K562 (cell line): ENCODE measurements around the gene FGF12. TPM values are rescaled to one million over a fixed set of nuclear protein-coding genes. Genes with fewer than 3 reads are reported as not detected.

Experiments
- ATAC-seq: fragments of 200-7000 bp; cut with Tn5 transposase; 3 replicates; pipeline ENCODE4 v1.9.1; 2020; ENCODE audit warnings: moderate library complexity
- BruUV-seq: library from RNA; stranded (reverse); fragments of 400-500 nt; replicated peaks from 2 replicates; lab custom pipeline; 2021; lab: Mats Ljungman, UMichigan
- CTCF ChIA-PET: fragments of 300-600 bp; formaldehyde crosslinking; extraction: SDS; loops from one replicate; lab custom pipeline; 2021; ENCODE audit warnings: low intra/inter-chr PET ratio; lab: Yijun Ruan, JAX
- POLR2A ChIA-PET: fragments of 300-600, 350-650 bp; sonication (Branson Sonifier 250); formaldehyde crosslinking; extraction: SDS; loops from one replicate; lab custom pipeline; 2021; ENCODE audit warnings: antibody characterized with exemption, inconsistent platforms; lab: Yijun Ruan, JAX
- DNase-seq, 4 experiments: peaks; one replicate each; pipeline versions ENCODE4 v3.0.0 to v3.0.0-alpha.2; 2011 to 2018; ENCODE audit warnings: low spot score in 3 of 4, mixed read lengths in 3 of 4; ENCODE audit errors: extremely low read depth in 1 of 4
- FAIRE-seq: peaks from 2 replicates; lab custom pipeline; 2011; peaks lifted over from hg19 to GRCh38; lab: Jason Lieb, UNC
- H2AFZ ChIP-seq: 2 replicates; pipeline ENCODE4 v1.6.0; 2011; ENCODE audit warnings: low read depth, low read length, control low read depth, inconsistent platforms
- H3K27ac ChIP-seq: fragments of 200-600 bp; 3 replicates; pipeline ENCODE4 v1.8.0; 2011; ENCODE audit warnings: low read depth, mild to moderate bottlenecking, control low read depth, inconsistent platforms, low read length, moderate library complexity, mixed read lengths; ENCODE audit errors: extremely low read depth
- H3K27me3 ChIP-seq, 2 experiments: fragments of 300-600 bp in 1 of 2; 2 replicates in 1 of 2; 3 replicates in 1 of 2; pipeline versions ENCODE4 v1.6.0 to v1.8.0; 2011; ENCODE audit warnings: inconsistent platforms in 2 of 2, low read length in 2 of 2, mild to moderate bottlenecking in 1 of 2, mixed read lengths in 1 of 2, moderate library complexity in 1 of 2; ENCODE audit not compliant: control insufficient read depth in 2 of 2, insufficient read depth in 2 of 2
- H3K36me3 ChIP-seq: fragments of 300-600 bp; 3 replicates; pipeline ENCODE4 v1.8.0; 2011; ENCODE audit warnings: mild to moderate bottlenecking, low read length, inconsistent platforms; ENCODE audit not compliant: control insufficient read depth, insufficient read depth
- H3K4me1 ChIP-seq, 2 experiments: fragments of 200-600 bp in 1 of 2; replicated peaks in 1 of 2; 2 replicates in 1 of 2; 3 replicates in 1 of 2; pipeline versions ENCODE4 v1.5.1 to v1.8.0; 2011; ENCODE audit warnings: inconsistent platforms in 2 of 2, low read length in 2 of 2, mild to moderate bottlenecking in 1 of 2, mixed read lengths in 1 of 2, moderate library complexity in 1 of 2; ENCODE audit not compliant: control insufficient read depth in 2 of 2, insufficient read depth in 2 of 2
- H3K4me2 ChIP-seq: 2 replicates; pipeline ENCODE4 v1.6.1; 2011; ENCODE audit warnings: low read length, control low read depth, inconsistent platforms, mixed read lengths; ENCODE audit not compliant: insufficient read depth
- H3K4me3 ChIP-seq: fragments of 200-600 bp; sonication (generic), shearing (Covaris generic); 2 replicates; pipeline ENCODE4 v1.5.1; 2016; ENCODE audit warnings: control low read depth, inconsistent platforms
- H3K79me2 ChIP-seq: fragments of 200-600 bp; 3 replicates; pipeline ENCODE4 v1.8.0; 2011; ENCODE audit warnings: low read length, inconsistent platforms; ENCODE audit not compliant: control insufficient read depth, insufficient read depth
- H3K9ac ChIP-seq, 2 experiments: 2 replicates each; pipeline versions ENCODE4 v1.6.0 to v1.6.1; 2011; ENCODE audit warnings: low read depth in 2 of 2, low read length in 2 of 2, control low read depth in 1 of 2, inconsistent platforms in 1 of 2, mild to moderate bottlenecking in 1 of 2, mixed read lengths in 1 of 2; ENCODE audit not compliant: insufficient read depth in 1 of 2
- H3K9me1 ChIP-seq: one replicate; pipeline ENCODE4 v1.6.0; 2011; ENCODE audit warnings: inconsistent platforms, mild to moderate bottlenecking, low read length, moderate library complexity; ENCODE audit not compliant: control insufficient read depth, insufficient read depth
- H3K9me3 ChIP-seq: replicated peaks from 2 replicates; pipeline ENCODE4 v1.5.1; 2011; ENCODE audit warnings: low read depth, low read length, inconsistent platforms; ENCODE audit not compliant: control insufficient read depth, insufficient read depth
- H4K20me1 ChIP-seq: replicated peaks from 2 replicates; pipeline ENCODE4 v1.6.1; 2011; ENCODE audit warnings: low read length, inconsistent platforms, mixed read lengths; ENCODE audit not compliant: control insufficient read depth, insufficient read depth
- CBX5 ChIP-seq: IDR thresholded peaks from 2 replicates; pipeline ENCODE4 v1.6.1; 2014; ENCODE audit warnings: low read depth, borderline replicate concordance
- COPS2 ChIP-seq: fragments of 450-650 bp; conservative IDR thresholded peaks from 2 replicates; pipeline ENCODE4 v1.6.1; 2016; ENCODE audit warnings: mild to moderate bottlenecking, moderate library complexity
- DDX20 ChIP-seq: fragments of 450-650 bp; IDR thresholded peaks from 2 replicates; pipeline ENCODE4 v1.6.1; 2016; ENCODE audit warnings: missing genetic modification characterization, low read depth, mild to moderate bottlenecking, missing compliant biosample characterization, moderate library complexity
- ETV5 ChIP-seq: sonication (generic); formaldehyde crosslinking; IDR thresholded peaks from 2 replicates; pipeline ENCODE4 v1.4.0; 2020; ENCODE audit warnings: low read depth, mild to moderate bottlenecking, missing genetic modification reagents
- EZH2 ChIP-seq: IDR thresholded peaks from 2 replicates; pipeline ENCODE4 v1.6.1; 2012; ENCODE audit warnings: low read depth, mild to moderate bottlenecking, inconsistent platforms, low read length, borderline replicate concordance
- HNRNPH1 ChIP-seq: fragments of 200-400 bp; formaldehyde crosslinking; optimal IDR thresholded peaks from 2 replicates; pipeline ENCODE3; 2017; ENCODE audit warnings: low read depth, mild to moderate bottlenecking, low read length, moderate library complexity
- KLF10 ChIP-seq: fragments of 250-450 bp; sonication (Bioruptor Pico); IDR thresholded peaks from 2 replicates; pipeline ENCODE4 v1.6.1; 2021; ENCODE audit warnings: matching md5 sums
- PBX2 ChIP-seq, 2 experiments: IDR thresholded peaks in 1 of 2; conservative IDR thresholded peaks in 1 of 2; 2 replicates each; pipeline ENCODE4 v1.6.1; 2016; ENCODE audit warnings: low read depth in 2 of 2, mild to moderate bottlenecking in 1 of 2, missing compliant biosample characterization in 1 of 2, missing genetic modification characterization in 1 of 2, moderate library complexity in 1 of 2
- TARDBP ChIP-seq: fragments of 450-650 bp; IDR thresholded peaks from 2 replicates; pipeline ENCODE4 v1.6.1; 2016
- WHSC1 ChIP-seq: IDR thresholded peaks from one replicate; pipeline ENCODE4 v1.6.1; 2012; ENCODE audit warnings: low read length, control low read depth, inconsistent platforms
- ZBTB2 ChIP-seq: fragments of 450-650 bp; IDR thresholded peaks from 2 replicates; pipeline ENCODE4 v1.6.1; 2016; ENCODE audit warnings: antibody characterized with exemption
- ZFP1 ChIP-seq: fragments of 450-650 bp; formaldehyde crosslinking; IDR thresholded peaks from 2 replicates; pipeline ENCODE4 v1.4.0; 2020; ENCODE audit warnings: mild to moderate bottlenecking, mixed read lengths
- WGBS: fragments of 100-300 bp; shearing (Covaris generic); methylation state at CpG from one replicate; pipeline ENCODE4 v1.1.6; 2016; ENCODE audit warnings: low coverage, mixed read lengths; ENCODE audit not compliant: insufficient coverage; ENCODE audit errors: missing lambda C conversion rate; 5-methylcytosine and 5-hydroxymethylcytosine counted together
- in situ Hi-C: fragments of 300-500 bp; cut with MboI; formaldehyde crosslinking; loops from 4 replicates; pipeline ENCODE4 v1.15.0; 2018; ENCODE audit warnings: inconsistent platforms, mixed read lengths
- intact Hi-C: fragments of 100-400 bp; cut with micrococcal nuclease; formaldehyde crosslinking; loops from 2 replicates; pipeline ENCODE4 v1.14.2; 2022
- polyA plus RNA-seq, 8 experiments: library from polyadenylated mRNA; depleted of rRNA in 4 of 8; stranded (reverse) in 5 of 8; unstranded in 3 of 8; fragments of >200 nt; fragmentation: Nextera tagmentation in 2 of 8; fragmentation: Illumina TruSeq in 1 of 8; extraction: Ambion mirVana in 2 of 8; extraction: Trizol in 1 of 8; gene quantifications; 2 replicates each; pipeline versions ENCODE4 v1.2.1 to v1.2.3, GENCODE V29; 2011 to 2014; ENCODE audit warnings: inconsistent platforms in 1 of 8, missing spikeins in 1 of 8
- total RNA-seq, 7 experiments: library from RNA; depleted of rRNA in 6 of 7; stranded (reverse); fragments of >200 nt in 6 of 7; fragmentation: Illumina TruSeq in 2 of 7; extraction: Trizol in 2 of 7; gene quantifications; 2 replicates each; pipeline versions ENCODE4 v1.2.1 to v1.2.3, GENCODE V29; 2011 to 2021; ENCODE audit warnings: low replicate concordance in 1 of 7
- TF ChIP-seq, protein P1 (sequence below): fragments of 250-450 bp; sonication (Bioruptor Pico); IDR thresholded peaks from 2 replicates; pipeline ENCODE4 v1.4.0; 2020; ENCODE audit warnings: borderline replicate concordance

Gene FGF12
- total and polyA plus RNA-seq, 9 of the 15 experiments (the other 6 are each of a cell fraction or from before 2014, with no cell fraction given): not detected

GRCh38 chr3:192339214-192339613 is 388.1 kb downstream of the FGF12 start:
- H3K79me2 ChIP-seq: no peaks in the 10 kb centered on the region
- H3K9ac ChIP-seq: no peak overlapping the region
- no peak overlapping the region for H3K4me2 ChIP-seq
- no peaks in the 10 kb centered on the region for H3K9me3 ChIP-seq
- ChIA-PET CTCF (no interaction called here), POLR2A (no interaction called here)
- H3K4me3 ChIP-seq: no peak overlapping the region
- no peak overlapping the region for H2AFZ ChIP-seq
- no TSS peak for BruUV-seq
- ATAC-seq: no peak
- no peak overlapping the region for H3K27ac ChIP-seq
- no peaks in the 10 kb centered on the region for H3K36me3 ChIP-seq
- no peaks in the 10 kb centered on the region for H3K4me1 ChIP-seq
- no peak for FAIRE-seq
- intact Hi-C loops (no loop called here), in situ Hi-C loops (no loop called here)
- H3K9me1 ChIP-seq: no peaks in the 10 kb centered on the region
- no peaks in the 10 kb centered on the region for H4K20me1 ChIP-seq
- no peak for DNase-seq
- TF ChIP-seq CBX5 (no peak), HNRNPH1 (no peak), COPS2 (no peak), KLF10 (CRISPR knock-in tag) (no peak), DDX20 (no peak), ZFP1 (CRISPR knock-in tag) (no peak), WHSC1 (no peak), EZH2 (no peak), ETV5 (CRISPR knock-in tag) (no peak), ZBTB2 (no peak), TARDBP (no peak), PBX2 (CRISPR knock-in tag; IDR thresholded peaks at IDR 0.05; ENCODE audit: low read depth) (no peak), PBX2 (tag; conservative IDR thresholded peaks at IDR 0.05; ENCODE audit: low read depth) (no peak)
- TF ChIP-seq, protein P1, sequence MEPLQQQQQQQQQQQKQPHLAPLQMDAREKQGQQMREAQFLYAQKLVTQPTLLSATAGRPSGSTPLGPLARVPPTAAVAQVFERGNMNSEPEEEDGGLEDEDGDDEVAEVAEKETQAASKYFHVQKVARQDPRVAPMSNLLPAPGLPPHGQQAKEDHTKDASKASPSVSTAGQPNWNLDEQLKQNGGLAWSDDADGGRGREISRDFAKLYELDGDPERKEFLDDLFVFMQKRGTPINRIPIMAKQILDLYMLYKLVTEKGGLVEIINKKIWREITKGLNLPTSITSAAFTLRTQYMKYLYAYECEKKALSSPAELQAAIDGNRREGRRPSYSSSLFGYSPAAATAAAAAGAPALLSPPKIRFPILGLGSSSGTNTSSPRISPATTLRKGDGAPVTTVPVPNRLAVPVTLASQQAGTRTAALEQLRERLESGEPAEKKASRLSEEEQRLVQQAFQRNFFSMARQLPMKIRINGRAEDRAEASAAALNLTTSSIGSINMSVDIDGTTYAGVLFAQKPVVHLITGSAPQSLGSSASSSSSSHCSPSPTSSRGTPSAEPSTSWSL (CRISPR knock-in tag): no peak
- WGBS: 0% methylated on average over 2 of the region's 2 CpGs
- H3K27me3 ChIP-seq: no peaks in the 10 kb centered on the region
